SU-DHL-6 (cell line): ENCODE data around the gene C8G.

Experiments used
- EZH2phosphoT487 ChIP-seq: fragments of 200-600 bp; sonication (generic), shearing (Covaris generic); conservative IDR thresholded peaks from 2 replicates; pipeline ENCODE4 v1.6.1; 2018; ENCODE audit warnings: mild to moderate bottlenecking, antibody characterized with exemption, low read length, moderate library complexity, mixed read lengths
- TF ChIP-seq, protein P1 (sequence below): fragments of 200-600 bp; sonication (generic); IDR thresholded peaks from one replicate; pipeline ENCODE4 v1.5.1; 2017; ENCODE audit warnings: antibody characterized with exemption, mild to moderate bottlenecking, low read length, moderate library complexity; ENCODE audit not compliant: insufficient read depth, poor library complexity, severe bottlenecking

DNA sequence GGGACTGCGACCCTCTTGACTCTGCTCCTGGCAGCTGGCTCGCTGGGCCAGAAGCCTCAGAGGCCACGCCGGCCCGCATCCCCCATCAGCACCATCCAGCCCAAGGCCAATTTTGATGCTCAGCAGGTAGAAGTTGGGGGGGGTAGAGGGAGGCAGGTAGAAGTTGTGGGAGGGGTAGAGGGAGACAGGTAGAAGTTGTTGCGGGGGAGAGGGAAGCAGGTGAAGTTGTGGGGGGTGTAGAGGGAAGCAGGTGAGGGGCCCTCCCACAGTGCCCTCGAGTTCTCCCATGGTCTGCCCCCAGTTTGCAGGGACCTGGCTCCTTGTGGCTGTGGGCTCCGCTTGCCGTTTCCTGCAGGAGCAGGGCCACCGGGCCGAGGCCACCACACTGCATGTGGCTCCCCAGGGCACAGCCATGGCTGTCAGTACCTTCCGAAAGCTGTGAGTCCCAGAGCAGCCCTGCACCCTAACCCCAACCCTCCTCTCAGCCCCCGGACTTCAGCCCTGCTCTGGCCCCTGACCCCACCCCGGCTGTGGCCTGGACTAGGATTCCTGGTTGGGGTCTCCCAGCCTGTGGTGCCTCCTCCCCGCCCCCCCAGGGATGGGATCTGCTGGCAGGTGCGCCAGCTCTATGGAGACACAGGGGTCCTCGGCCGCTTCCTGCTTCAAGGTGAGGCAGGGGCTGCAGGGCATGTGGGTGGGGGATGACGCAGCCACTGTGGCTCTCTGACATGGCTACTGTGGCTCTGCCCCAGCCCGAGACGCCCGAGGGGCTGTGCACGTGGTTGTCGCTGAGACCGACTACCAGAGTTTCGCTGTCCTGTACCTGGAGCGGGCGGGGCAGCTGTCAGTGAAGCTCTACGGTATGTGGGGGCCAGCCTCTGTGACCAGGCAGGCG lies 537 bp downstream of the C8G start:
- no peak for TF ChIP-seq EZH2phosphoT487
- TF ChIP-seq, protein P1, sequence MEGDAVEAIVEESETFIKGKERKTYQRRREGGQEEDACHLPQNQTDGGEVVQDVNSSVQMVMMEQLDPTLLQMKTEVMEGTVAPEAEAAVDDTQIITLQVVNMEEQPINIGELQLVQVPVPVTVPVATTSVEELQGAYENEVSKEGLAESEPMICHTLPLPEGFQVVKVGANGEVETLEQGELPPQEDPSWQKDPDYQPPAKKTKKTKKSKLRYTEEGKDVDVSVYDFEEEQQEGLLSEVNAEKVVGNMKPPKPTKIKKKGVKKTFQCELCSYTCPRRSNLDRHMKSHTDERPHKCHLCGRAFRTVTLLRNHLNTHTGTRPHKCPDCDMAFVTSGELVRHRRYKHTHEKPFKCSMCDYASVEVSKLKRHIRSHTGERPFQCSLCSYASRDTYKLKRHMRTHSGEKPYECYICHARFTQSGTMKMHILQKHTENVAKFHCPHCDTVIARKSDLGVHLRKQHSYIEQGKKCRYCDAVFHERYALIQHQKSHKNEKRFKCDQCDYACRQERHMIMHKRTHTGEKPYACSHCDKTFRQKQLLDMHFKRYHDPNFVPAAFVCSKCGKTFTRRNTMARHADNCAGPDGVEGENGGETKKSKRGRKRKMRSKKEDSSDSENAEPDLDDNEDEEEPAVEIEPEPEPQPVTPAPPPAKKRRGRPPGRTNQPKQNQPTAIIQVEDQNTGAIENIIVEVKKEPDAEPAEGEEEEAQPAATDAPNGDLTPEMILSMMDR, result no peak
